Activated CD4-positive, alpha-beta T cell treated with anti-CD3 and anti-CD28 coated beads, Interleukin-2, amount 50 U/mL, for 1 hour (primary cell): ENCODE measurements around the gene TNS3.
"Not testable (repeated sequence)": the region's sequence is repeated elsewhere in the genome, so short reads cannot be mapped to it uniquely, and the experiment has no call there.

Experiments
- DNase-seq: peaks from one replicate; pipeline ENCODE4 v3.0.0-alpha.2; 2020

Gene TNS3

GRCh38 chr7:47602272-47603004 is 20.5 kb upstream of the TNS3 start:
- no peak for DNase-seq

GRCh38 chr7:47601881-47602249 is 20.0 kb upstream of the TNS3 start:
- DNase-seq, result no peak

GRCh38 chr7:47601119-47601880 is 19.4 kb upstream of the TNS3 start:
- DNase-seq, result no peak

- DNase-seq, result no peak
Measured at GRCh38 chr7:47600199-47601118, 18.5 kb upstream of the TNS3 start.

GRCh38 chr7:47597379-47597778 is 15.5 kb upstream of the TNS3 start:
- DNase-seq, result no peak

- DNase-seq, result no peak
Measured at GRCh38 chr7:47596502-47597202, 14.7 kb upstream of the TNS3 start.

GRCh38 chr7:47594406-47594805 is 12.5 kb upstream of the TNS3 start:
- no peak for DNase-seq

GRCh38 chr7:47591655-47592572 is 10.0 kb upstream of the TNS3 start:
- DNase-seq, result no peak

GRCh38 chr7:47591089-47591654 is 9.3 kb upstream of the TNS3 start:
- DNase-seq, result no peak

- not testable (repeated sequence) for DNase-seq
Measured at GRCh38 chr7:47590215-47590614, 8.3 kb upstream of the TNS3 start.

- DNase-seq, result no peak
Measured at GRCh38 chr7:47588704-47589225, 6.9 kb upstream of the TNS3 start.

- no peak for DNase-seq
Measured at GRCh38 chr7:47587976-47588375, 6.1 kb upstream of the TNS3 start.

GRCh38 chr7:47587351-47587750 is 5.4 kb upstream of the TNS3 start:
- DNase-seq, result no peak

GRCh38 chr7:47586925-47587324 is 5.0 kb upstream of the TNS3 start:
- no peak for DNase-seq

- not testable (repeated sequence) for DNase-seq
Measured at GRCh38 chr7:47586161-47586670, 4.3 kb upstream of the TNS3 start.

GRCh38 chr7:47584536-47584895 is 2.6 kb upstream of the TNS3 start:
- no peak for DNase-seq

GRCh38 chr7:47583739-47584535 is 2.0 kb upstream of the TNS3 start:
- no peak for DNase-seq

- DNase-seq, result no peak
Measured at GRCh38 chr7:47582764-47583738, 1.1 kb upstream of the TNS3 start.

GRCh38 chr7:47581438-47581803 is 490 bp downstream of the TNS3 start:
- DNase-seq, result no peak
